GM12892 (cell line): ENCODE results near the gene MMP12.
A peak's percentile ranks its signal among the peaks of the same experiment; 100 is the strongest.
"Not testable (repeated sequence)": the region's sequence is repeated elsewhere in the genome, so short reads cannot be mapped to it uniquely, and the experiment has no call there.

ENCODE experiments used
- DNase-seq: peaks from one replicate; pipeline ENCODE4 v3.0.0; 2011; ENCODE audit not compliant: insufficient read length
- FAIRE-seq: peaks from 2 replicates; lab custom pipeline; 2011; peaks lifted over from hg19 to GRCh38; lab: Jason Lieb, UNC
- POLR2A ChIP-seq: IDR thresholded peaks from 2 replicates; pipeline ENCODE4 v1.6.1; 2011; ENCODE audit warnings: low read depth, low read length, control low read depth
- POLR2AphosphoS5 ChIP-seq: IDR thresholded peaks from 2 replicates; pipeline ENCODE4 v1.6.1; 2011; ENCODE audit warnings: low read depth, low read length, control low read depth
- TAF1 ChIP-seq: IDR thresholded peaks from 2 replicates; pipeline ENCODE4 v1.6.1; 2011; ENCODE audit warnings: low read depth, mild to moderate bottlenecking, control low read depth, low read length, borderline replicate concordance

Gene MMP12

GRCh38 chr11:102883141-102883540, 8.4 kb upstream of the MMP12 start:
- no peak for FAIRE-seq
- no peak for DNase-seq
- no peak for TF ChIP-seq POLR2AphosphoS5
- no peak for TF ChIP-seq TAF1
- TF ChIP-seq POLR2A, result no peak

GRCh38 chr11:102882389-102883024, 7.7 kb upstream of the MMP12 start:
- DNase-seq (no peak), FAIRE-seq (peak; percentile 84)
- TF ChIP-seq TAF1 (no peak), POLR2AphosphoS5 (no peak), POLR2A (no peak)

- DNase-seq (no peak), FAIRE-seq (no peak)
- no peak for TF ChIP-seq TAF1
- no peak for TF ChIP-seq POLR2AphosphoS5
- TF ChIP-seq POLR2A, result no peak
Measured at GRCh38 chr11:102879801-102880200, 5.0 kb upstream of the MMP12 start.

- FAIRE-seq (no peak), DNase-seq (no peak)
Measured at GRCh38 chr11:102878595-102878994, 3.8 kb upstream of the MMP12 start.

GRCh38 chr11:102869354-102869964, 5.3 kb downstream of the MMP12 start:
- not testable (repeated sequence) for DNase-seq, FAIRE-seq

More at GRCh38 chr11:102878595-102878994, 3.8 kb upstream of the MMP12 start:
- TF ChIP-seq POLR2AphosphoS5, result no peak
- no peak for TF ChIP-seq TAF1
- no peak for TF ChIP-seq POLR2A

GRCh38 chr11:102868339-102868738, 6.4 kb downstream of the MMP12 start:
- TF ChIP-seq POLR2AphosphoS5 (no peak), POLR2A (no peak), TAF1 (no peak)
- DNase-seq (no peak), FAIRE-seq (no peak)

GRCh38 chr11:102864724-102865123, 10.1 kb downstream of the MMP12 start:
- FAIRE-seq, result no peak
- no peak for TF ChIP-seq TAF1
- TF ChIP-seq POLR2A, result no peak
- TF ChIP-seq POLR2AphosphoS5, result no peak
- no peak for DNase-seq

GRCh38 chr11:102853956-102854355, 20.8 kb downstream of the MMP12 start:
- FAIRE-seq (no peak), DNase-seq (no peak)
- TF ChIP-seq POLR2A (no peak), TAF1 (no peak), POLR2AphosphoS5 (no peak)

- DNase-seq, result no peak
- no peak for TF ChIP-seq TAF1
- TF ChIP-seq POLR2AphosphoS5, result no peak
- TF ChIP-seq POLR2A, result no peak
- FAIRE-seq, result no peak
Measured at GRCh38 chr11:102853055-102853454, 21.7 kb downstream of the MMP12 start.

GRCh38 chr11:102850973-102851745, 23.6 kb downstream of the MMP12 start:
- FAIRE-seq (no peak), DNase-seq (no peak)
- no peak for TF ChIP-seq POLR2A

- TF ChIP-seq POLR2AphosphoS5 (no peak), POLR2A (no peak), TAF1 (no peak)
- DNase-seq (no peak), FAIRE-seq (no peak)
Measured at GRCh38 chr11:102849311-102849710, 25.5 kb downstream of the MMP12 start.

GRCh38 chr11:102846292-102846691, 28.5 kb downstream of the MMP12 start:
- DNase-seq (no peak), FAIRE-seq (no peak)
- no peak for TF ChIP-seq POLR2AphosphoS5
- no peak for TF ChIP-seq POLR2A
- TF ChIP-seq TAF1, result no peak
